HG03442 (cell line): ENCODE results near the gene SYT8.

Experiments
- ATAC-seq: cut with Tn5 transposase; IDR thresholded peaks from one replicate; pipeline ENCODE4 v1.9.1; 2021; ENCODE audit warnings: mild to moderate bottlenecking, moderate library complexity; ENCODE audit not compliant: unreplicated experiment

SYT8 gene

GRCh38 chr11:1857064-1857463, 22.3 kb downstream of the SYT8 start:
- no peak for ATAC-seq

DNA sequence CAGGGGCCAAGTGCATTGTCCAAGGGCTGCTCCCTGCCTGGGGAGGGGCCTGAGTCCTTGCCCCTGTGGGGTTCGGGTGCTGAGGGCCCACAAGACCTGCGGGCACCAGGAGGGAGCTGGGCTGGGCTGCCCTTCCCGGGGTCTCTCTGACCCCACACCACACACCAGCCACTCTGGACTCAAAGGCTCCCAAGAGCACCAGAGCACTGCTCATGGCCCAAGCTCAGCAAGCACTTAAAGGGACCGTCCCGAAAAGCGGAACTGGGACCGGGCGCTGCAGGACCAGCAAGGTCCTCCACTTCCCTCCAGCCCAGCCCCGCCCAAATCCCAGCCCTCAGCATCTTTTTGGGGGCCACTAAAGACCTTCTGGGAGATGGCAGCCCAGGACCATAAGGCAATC, 23.4 kb downstream of the SYT8 start:
- no peak for ATAC-seq

GRCh38 chr11:1858576-1858975, 23.8 kb downstream of the SYT8 start:
- ATAC-seq: no peak

DNA sequence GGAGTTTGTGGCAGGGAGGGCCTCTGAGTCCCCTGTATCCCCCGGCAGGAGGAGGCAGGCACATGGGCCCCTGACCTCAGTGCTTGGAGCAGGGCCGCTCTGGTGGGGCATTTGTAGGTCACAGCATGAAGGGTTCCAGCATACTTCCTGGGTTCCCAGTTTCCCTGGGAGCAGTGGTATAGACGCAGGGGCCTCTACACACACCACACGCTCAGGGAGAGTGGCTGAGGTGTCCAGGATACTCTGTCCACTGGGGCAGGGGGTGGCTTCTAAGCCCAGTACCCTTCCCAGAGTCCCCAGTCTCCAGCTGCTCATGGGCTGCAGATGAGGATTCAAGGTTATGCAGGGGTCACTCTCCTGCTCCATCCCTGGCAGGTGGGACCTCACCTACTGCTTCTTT, 24.2 kb downstream of the SYT8 start:
- ATAC-seq: no peak

DNA sequence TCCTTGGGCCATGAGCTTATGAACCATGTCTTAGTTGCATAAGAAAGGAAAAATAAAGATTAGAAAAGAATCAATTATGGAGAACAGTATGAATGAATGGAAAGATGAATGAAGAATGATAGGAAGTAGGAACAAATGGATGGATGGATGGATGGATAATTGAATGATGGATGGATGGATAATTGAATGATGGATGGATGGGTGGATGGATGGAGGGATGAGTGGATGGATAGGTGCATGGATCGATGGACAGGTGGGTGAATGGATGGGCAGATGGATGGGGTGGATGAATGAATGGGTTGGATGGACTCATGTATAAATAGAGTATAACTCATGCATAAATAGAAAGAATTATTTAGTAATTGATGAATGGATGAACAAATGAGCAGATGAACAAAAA, 25.3 kb downstream of the SYT8 start:
- no peak for ATAC-seq

GRCh38 chr11:1861435-1862411, 26.9 kb downstream of the SYT8 start:
- no peak for ATAC-seq

- ATAC-seq: no peak
Measured at GRCh38 chr11:1862588-1863351, 28.0 kb downstream of the SYT8 start.

- ATAC-seq: no peak
Measured at GRCh38 chr11:1863352-1864216, 28.8 kb downstream of the SYT8 start.

DNA sequence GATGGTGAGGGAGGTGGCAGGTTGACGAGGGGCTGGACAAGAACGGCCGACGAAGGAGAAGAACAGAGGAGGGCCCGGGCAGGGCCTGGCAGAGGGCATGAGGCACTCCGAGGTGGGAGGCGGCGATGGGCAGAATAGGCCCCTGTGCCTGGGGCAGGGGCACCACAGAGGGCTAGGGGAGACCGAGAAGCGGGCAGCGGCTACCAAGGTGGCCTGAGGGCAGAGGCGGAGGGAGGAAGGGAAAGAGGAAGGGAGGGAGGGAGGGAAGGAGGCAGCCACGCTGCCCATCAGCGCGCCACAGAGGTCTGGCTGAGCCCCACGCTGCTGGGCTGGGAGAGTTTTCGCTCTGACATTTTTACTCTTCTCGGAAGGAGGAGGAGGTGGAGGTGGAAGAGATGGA, 29.4 kb downstream of the SYT8 start:
- ATAC-seq: no peak

- ATAC-seq: no peak
Measured at GRCh38 chr11:1864831-1865665, 30.3 kb downstream of the SYT8 start.

DNA sequence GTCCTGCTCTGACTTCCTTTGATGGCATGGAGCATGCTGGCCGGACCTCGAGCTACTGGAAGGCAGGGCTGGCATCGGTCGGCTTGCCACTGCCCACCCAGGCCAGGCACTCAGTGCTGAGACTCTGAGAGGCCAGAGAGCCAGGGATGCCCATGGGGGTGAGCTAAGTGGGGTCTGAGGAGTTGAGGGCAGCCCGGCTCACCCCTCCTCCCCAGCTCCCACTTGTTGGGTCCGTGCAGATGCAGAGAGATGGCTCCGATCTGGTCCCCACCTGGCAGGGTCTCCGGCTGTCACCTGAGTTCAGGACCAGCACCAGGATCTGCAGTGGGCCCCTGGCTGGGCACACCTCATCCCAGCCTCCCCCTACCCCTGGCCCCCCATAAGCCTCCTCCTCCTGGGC, 31.4 kb downstream of the SYT8 start:
- no peak for ATAC-seq

DNA sequence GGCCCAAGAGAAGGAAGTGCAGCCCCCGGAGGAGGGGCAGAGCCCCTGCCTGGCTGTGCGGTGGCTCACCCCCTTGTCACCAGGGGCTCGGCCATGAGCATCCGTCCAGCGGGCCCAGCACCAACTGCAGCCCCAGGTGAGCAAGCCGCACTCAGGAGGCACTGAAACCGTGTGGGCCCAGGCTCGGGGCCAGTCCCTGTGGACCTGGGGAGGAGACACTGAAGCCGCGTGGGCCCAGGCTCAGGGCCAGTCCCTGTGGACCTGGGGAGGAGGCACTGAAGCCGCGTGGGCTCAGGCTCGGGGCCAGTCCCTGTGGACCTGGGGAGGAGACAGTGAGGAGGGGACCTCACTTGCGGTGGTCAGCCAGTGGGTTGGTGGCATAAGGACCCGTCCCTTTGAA, 32.0 kb downstream of the SYT8 start:
- no peak for ATAC-seq

DNA sequence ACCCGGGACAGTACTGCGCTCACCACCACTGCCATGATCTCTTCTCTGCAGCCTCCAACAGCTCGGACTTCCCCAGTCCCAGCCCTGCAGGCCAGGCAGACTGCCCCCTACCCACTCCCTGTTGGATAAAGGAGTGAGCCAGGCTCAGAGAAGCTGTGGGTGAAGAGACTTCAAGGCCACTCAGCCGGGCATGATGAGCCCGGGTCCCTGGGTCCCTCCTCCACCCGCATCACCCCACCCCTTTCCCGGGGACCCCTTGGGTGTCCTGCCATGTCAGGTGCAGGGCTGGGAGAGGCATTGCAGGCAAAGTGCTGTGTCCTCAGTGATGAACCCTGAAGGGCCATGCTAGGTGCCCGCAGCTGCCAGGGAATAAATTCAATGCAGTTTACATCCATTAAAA, 32.6 kb downstream of the SYT8 start:
- no peak for ATAC-seq

- ATAC-seq: no peak
Measured at GRCh38 chr11:1868056-1868635, 33.4 kb downstream of the SYT8 start.

DNA sequence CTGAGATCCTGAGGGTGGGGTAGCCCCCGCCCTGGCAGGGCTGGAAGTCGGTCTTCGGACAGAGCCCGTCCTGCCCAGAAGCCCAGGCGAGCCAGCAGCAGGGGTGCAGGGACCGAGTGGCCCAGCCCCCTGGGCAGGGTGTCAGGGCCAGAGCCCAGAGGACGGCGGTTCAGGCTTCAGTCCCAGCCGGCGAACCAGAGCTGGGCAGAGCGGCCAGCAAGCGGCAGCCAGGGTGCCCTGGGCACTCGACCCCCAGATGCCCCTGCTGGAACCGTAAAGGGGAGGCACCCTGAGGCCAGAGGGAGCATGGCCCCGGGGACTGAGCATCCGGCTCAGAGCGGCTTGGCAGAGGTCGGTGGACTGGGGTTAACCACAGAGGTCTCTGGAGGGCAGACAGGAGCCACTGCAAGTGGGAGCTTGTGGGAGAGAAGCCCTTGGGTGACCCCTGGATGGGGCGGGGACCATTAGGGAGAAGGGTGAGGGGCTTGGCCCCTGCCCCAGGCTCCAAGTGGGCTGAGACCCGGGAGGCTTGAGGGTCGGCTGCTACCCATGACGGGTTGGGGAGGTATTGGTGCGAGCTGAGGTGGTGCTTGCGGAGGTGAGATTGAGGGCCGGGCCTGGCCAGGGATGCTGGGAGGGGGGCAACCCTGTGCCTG, 34.0 kb downstream of the SYT8 start:
- no peak for ATAC-seq

GRCh38 chr11:1869427-1870325, 34.9 kb downstream of the SYT8 start:
- no peak for ATAC-seq

DNA sequence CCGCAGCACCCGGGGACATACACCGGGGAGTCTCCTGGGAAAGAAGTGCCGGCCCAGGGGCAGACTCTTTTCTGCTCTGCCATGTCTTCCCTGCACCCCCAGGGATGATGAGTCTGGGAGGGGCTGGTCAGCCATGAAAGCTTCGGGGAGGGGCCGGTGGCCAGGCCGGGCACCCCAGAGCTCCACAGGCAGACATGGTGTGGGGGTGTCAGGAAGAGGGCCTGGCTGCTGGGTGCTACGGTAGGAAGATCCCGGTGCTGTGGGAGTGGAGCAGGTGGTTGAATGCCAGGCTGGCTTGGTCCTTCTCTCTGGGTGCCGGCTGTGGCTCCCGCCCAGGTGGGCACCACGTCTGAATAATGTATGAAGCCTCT, 35.5 kb downstream of the SYT8 start:
- no peak for ATAC-seq

DNA sequence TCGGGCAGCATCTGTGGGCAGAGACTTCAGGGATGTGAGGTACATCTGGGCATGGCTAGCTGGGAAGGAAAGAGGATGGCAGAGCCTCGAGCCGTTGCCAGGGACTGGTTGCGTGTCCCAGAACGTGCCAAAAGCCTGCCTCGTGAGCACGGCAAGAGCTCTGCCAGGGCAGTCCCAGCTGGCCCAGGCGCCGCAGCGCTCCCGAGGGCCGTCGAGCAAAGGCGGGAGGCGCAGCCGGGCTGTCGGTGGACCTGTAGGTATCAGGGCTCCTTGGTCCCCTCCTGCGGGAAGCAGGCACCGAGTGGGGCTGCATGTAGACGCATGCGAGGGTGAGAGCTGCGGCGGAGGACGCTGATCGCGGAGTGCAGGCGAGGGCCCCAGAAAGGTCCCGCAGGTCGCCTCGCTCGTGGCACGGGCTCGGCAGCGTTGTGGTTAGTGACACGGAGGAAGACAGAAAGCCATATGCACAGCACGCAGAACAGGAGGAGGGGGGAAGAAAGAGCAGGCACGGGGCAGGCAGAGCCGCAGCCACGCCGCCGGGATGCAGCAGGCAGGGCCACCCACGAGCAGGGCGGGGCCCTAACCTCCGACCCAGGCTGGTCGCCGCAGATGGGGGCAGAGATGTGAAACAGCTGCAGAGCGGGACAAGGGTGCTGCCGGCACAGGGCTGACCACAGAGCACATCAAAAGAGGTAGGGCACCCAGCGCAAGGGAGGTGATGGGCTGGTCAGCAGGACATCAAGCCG, 36.1 kb downstream of the SYT8 start:
- ATAC-seq: no peak
